Body of pancreas (tissue), 4 donors: ENCODE measurements around the gene TAF1D.

Experiments
- CTCF ChIP-seq, 7 experiments: fragments of 450-650 bp in 4 of 7; fragments of 200-600 bp in 3 of 7; sonication (generic) in 3 of 7; IDR thresholded peaks; one replicate each; pipeline ENCODE4 v1.5.1; 2016 to 2019; ENCODE audit warnings: antibody characterized with exemption in 7 of 7
- POLR2A ChIP-seq, 3 donors: fragments of 450-650 bp; IDR thresholded peaks; one replicate each; pipeline ENCODE4 v1.6.1; 2016; ENCODE audit warnings: antibody characterized with exemption in 3 of 3, mild to moderate bottlenecking in 2 of 3

GRCh38 chr11:93783765-93784144 is 42.5 kb upstream of the TAF1D start:
- TF ChIP-seq POLR2A (IDR thresholded peaks at IDR 0.05) (no peak), CTCF (IDR thresholded peaks at IDR 0.05) (no peak)
